Glomerular endothelial cell (primary cell): ENCODE results near the gene FOXS1. TPM values are rescaled to one million over a fixed set of nuclear protein-coding genes. Genes with fewer than 3 reads are reported as not detected.
"Not testable (repeated sequence)": the region's sequence is repeated elsewhere in the genome, so short reads cannot be mapped to it uniquely, and the experiment has no call there.

Experiments used
- DNase-seq: peaks from one replicate; pipeline ENCODE4 v3.0.0-alpha.2; 2011; ENCODE audit warnings: low read depth, low spot score; ENCODE audit errors: extremely low read depth
- total RNA-seq: library from RNA; depleted of rRNA; stranded (reverse); fragments of >200 nt; gene quantifications from 2 replicates; pipeline ENCODE4 v1.2.3, GENCODE V29; 2015

FOXS1 gene
- total RNA-seq, 1 donor from 2014 or later = 1.6 TPM

DNA sequence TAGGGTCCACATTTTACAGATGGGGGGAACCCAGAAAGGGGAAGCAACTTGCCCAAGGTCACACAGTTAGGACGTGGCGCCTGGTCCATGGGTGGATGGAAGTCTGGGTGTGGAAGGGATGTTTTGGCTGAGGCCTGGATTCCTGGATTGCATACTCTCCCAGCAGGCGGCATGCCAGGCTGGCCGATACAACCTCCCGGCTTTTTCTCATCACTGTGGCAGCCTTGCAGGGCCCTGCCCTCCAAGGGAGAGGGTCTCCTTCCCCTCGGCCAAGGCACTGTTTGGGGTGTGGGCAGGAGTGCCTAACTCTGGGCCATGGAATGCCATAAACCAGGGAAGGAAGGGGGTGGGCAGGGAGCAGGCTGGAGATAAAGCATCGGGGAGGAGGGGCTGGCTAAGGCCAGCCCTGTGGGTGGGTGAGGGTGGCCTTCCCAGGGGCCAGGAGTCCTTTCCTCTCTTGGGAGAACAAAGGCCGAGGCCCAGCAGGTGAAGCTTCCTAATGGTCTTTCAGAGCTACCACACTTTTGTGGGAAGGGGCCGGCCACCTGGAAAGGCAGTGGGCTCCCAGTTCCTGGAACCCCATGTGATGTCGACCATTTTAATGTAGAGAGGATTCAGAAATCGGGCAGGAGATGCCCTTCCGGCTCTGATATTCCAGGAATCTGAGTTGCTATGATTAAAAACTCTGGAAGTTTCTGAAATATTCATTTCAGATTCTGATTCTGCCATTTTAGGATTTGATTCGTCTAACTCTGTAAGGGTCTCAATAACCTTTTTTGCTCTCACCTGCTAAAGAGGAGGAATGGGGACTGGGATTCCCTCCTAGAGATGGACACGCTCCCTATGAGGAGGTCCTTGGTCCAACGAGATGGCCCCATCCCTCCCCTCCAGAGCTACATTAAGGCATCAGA lies 4.2 kb downstream of the FOXS1 start:
- no peak for DNase-seq

DNA sequence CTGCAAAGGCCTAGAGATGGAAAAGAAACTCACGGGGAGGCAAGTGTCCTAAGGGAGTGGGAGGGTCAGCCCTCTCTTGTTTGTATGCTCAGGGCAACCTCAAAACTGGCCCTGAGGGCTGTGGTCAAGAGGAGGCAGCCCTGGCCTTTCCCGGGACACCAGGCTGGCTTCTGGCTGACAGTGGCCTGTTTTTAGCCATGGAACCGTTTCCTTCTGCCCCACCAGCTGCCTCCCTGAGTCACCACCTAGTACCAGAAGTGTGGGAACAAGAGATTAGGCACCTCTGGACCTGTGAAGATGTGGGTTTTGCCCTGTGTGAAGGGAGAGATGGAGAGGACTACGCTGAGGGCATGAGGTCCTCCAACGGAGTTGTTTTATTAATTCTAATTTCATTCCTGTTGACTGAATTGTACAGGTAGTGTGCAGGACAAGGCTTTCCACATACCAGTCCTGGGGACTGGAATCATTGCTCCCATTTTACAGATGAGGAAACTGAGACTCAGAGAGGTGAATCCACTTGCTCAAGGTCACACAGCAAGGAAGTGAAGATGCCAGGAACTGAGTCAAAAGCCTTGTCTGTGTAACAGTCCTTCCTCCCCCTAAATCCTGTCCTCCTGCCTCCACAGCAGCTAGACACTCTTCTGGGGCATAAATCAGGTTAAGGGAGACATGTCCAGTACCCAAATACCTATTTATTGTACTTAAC lies 5.5 kb downstream of the FOXS1 start:
- no peak for DNase-seq

DNA sequence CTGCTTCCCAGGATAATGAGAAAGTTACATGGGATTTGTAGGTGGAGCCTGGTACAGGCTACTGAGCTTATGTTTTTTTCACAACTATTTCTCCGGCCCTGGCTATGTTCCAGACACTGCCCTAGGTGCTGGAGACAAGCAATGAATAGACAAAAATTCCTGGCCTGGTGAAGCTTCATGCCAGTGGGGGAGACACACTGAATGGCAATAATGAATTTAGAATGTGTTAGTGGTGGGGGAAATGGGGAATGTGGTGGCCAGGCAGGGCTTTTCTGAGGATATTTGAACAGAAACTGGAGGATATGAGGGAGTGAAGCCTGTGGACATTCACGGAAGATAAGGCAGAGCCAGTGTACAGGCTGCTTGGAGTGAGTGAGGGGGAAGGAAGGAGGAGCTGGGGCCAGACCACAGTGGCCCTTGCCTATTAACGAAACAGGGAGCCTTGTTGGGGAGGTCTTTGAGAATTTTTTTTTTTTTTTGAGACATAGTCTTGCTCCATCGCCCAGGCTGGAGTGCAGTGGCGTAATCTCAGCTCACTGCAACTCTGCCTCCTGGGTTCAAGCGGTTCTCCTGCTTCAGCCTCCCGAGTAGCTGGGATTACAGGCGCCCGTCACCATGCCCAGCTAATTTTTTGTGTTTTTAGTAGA lies 6.6 kb downstream of the FOXS1 start:
- no peak for DNase-seq

DNA sequence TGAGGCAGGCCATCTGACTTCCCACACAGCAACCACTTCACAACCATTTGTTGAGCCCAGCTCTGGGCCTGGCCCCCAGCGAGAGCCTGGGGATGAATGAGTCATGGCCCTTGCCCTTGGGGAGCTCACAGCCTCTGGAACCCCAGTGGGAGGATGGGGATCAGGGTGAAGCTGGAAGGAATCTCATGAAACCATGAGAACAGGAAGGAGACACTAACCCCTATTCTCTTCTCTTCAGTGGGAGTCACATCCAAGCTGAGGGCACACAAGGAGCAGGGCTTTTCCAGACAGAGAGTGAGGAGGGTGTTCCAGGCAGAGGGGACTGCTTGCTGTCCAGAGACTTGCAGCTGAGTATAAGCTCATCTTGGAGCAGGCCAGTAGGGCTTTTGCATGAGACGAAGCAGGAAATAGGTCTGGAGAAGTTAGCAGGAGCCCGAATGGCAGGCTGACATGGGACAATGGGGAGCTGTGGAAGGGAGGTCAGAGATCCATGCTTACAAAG lies 7.5 kb downstream of the FOXS1 start:
- DNase-seq = no peak

DNA sequence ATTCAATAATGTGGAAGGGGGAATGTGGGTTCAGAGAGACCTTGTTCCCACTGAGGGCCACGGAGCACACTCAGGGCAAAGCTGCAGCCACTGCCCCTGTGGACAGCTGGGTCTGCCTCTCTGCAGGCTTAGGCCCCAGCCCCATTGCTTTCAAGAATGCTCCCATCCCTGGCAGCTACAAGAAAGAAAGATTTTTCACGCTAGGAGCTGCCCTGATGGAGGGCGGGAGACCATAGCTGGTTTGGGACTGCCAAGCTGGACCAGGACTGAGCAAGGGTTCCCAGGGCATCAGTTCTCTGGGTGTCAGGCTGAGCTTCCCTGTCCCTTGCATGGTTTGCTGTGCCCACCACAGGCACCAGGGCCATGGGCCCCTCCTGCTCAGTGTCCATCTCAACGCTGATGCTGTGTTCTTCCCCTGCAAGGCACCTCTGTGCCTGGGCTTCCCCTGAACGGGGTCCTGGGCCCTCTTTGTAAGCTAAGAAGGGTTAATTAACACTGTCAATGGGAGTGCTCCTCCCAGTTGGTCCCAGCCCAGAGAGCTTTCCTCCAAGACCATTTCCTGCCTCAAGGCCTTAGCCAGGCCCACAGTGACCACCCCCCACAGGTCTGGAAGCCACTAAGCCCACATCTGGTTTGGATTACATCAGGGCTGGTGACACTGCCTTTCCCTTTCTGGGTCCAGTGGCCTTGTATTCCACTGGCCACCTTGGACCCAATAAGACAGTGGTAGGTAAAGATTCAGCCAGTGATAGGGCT lies 8.4 kb downstream of the FOXS1 start:
- DNase-seq = no peak

DNA sequence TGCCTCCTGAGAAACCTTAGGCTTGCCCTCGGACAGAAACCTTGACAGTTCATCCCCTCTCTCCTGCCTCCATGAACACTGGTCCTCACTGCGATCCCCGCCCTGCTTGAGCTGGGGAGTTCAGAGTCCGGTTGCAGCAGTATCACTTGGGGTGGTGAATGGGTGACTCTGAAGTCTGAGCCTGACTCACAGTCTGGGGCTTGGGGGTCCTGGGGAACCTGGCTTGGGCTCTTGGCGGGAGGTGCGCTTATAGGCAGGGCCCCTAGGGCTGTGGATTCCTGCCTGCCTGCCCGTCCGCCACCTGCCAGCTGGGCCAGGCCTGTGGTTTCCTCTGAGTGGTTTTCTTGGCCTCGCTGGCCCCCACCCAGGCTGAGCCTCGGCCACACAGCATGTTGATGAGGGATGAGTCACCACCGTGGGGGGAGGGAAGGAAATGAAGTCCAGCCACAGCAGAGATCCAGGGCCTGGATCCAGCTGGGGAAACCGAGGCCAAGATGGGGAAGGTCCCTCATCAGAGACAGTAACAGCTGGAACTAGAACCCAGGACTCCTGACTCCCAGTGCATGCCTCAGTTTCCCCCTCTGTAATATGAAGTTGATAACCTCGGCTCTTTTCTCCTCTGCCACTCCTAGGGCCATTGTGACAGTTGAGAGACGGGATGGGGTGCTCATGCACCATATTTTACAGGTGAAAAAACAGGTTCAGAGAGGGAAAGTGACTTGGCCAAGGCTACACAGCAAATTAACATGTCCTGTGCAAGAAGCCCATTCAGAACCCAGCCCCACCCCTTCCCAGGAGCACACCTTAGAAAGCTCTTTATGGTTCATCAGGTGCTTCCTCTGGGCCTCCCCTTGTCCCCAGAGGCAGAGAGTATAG lies 9.2 kb downstream of the FOXS1 start:
- no peak for DNase-seq

DNA sequence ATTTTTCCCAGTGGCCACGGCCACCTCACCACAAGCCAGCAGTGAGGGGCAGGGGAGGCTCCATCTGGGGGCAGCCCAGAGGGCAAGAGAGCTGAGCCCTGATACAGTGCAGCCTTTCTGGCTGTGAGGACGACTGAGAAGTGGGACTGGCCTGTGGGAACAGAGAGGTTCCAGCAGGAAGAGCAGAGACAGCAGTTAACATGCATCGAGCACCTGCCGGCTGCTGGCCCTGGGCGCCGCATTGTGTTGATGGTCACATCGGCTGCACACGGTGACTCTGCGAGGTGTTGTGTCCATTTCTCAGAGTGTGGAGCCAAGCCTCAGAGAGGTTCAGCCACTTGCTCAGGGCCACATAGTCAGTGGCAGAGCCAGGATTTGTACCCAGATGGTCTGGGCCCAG lies 9.8 kb downstream of the FOXS1 start:
- no peak for DNase-seq

DNA sequence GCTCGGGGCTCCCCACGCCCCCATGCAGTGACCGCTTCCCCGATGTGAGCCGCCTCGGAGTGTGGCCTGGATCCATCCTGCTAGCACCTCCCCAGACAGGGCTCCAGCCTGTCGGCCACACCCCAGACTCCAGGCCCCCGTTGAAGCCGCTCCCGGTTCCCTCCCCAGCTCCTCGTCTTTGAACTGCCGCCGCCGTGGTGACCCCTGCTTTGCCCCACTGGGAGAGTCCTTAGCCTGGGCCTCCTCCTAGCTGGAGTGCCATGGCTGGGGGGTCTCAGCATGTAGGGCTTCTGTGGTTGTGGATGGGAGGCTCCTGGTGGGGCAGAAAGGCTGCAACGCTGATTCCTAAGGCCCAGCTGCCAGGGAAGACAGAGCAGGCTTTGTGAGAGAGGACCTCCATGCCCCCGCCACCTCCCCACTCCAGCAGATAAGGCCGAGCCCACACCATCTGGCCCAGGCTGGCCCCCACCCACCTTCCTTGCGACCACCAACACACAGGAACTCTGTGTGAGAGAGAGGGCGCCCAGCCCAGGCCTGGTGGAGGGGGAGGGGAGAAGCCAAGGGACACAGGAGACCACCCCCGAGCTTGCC lies 11.4 kb downstream of the FOXS1 start:
- no peak for DNase-seq

DNA sequence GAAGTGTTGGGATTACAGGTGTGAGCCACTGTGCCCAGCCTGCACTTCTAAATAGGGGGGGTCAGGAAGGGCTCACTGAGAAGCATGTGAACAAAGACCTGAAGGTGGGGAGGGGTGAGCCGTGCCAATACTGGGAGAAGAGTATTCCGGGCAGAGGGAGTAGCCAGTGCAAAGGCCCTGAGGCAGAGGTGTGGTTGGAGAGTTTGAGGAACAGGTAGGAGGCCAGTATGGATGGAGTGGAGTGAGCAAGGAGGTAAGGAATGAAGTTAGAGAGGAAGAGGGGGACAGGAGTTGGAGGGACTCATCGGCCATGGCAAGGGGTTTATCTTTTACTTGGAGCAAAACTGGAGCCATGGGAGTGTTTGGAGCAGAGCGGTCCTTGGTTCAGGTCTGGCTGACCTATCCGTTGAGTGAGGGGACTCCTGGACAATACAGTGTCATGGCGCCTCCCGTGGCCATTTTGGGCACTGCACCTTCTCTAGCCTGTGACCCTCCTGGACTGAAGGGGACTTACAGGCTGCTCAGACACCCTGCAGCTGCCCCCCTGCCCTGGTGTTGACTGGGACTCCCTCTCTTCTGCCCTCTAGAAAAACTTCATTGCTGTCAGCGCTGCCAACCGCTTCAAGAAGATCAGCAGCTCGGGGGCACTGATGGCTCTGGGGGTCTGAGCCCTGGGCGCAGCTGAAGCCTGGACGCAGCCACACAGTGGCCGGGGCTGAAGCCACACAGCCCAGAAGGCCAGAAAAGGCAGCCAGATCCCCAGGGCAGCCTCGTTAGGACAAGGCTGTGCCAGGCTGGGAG lies 12.1 kb downstream of the FOXS1 start:
- DNase-seq = no peak

DNA sequence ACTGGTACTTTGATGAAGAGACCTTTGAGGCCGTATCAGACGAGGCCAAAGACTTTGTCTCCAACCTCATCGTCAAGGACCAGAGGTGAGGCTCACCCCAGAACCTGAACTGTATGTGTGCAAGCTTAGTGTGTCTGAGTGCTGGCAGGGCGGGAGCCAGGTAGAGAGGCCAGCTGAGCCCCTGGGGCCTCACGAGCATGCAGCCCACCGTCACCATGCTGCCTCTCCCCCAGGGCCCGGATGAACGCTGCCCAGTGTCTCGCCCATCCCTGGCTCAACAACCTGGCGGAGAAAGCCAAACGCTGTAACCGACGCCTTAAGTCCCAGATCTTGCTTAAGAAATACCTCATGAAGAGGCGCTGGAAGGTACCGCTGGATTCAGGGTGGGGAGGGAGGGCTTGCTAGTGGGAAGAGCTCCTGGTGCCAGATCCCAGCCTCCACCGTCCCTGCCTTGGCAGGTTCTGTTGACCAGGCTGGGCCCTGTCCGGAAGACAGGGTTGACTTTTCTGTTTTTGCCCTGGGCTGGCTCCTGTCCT lies 13.6 kb downstream of the FOXS1 start:
- DNase-seq = no peak

DNA sequence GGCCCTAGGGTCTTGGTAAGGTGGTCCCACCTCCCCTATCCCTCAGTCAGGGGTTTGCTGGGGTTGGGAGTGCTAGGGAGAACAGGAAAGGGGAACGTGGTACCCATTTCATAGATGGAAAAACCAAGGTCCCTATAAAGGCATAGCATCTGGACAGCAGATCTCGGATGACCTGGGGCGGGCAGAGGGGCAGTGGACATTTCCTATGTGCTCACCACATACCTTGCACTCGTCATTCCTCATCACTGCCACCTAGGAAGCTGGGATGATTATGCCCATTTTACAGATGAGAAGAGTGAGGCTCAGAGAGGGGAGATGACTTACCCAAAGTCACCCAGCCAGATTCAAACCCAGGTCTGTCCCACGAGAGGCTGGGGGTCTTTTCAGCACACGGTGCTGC lies 14.2 kb downstream of the FOXS1 start:
- DNase-seq = no peak

DNA sequence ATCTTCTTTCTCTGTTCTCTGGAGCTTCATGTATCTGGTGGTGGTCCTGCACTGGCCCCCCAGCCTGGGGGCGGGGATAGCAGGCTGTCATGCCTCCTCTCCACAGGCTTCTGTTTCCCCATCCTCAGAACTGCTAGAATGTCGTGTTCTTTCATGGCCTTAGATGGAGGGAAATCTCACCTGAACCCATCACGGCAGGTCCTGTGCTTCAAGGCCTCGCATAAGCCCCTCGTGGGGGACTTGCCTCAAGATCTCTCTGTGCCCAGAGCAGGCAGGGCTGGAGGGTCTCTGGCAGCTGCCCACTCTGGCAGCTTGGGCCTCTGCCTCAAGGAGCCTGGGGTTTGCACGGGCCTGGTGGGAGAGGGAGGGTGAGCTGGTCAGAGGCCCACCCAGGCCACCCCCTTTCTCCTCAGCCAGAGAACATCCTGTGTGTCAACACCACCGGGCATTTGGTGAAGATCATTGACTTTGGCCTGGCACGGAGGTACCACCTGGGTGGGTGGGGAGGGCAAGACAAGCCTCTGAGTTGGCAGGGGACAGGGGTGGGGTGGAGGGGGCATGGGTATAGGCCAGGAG lies 14.9 kb downstream of the FOXS1 start:
- no peak for DNase-seq

DNA sequence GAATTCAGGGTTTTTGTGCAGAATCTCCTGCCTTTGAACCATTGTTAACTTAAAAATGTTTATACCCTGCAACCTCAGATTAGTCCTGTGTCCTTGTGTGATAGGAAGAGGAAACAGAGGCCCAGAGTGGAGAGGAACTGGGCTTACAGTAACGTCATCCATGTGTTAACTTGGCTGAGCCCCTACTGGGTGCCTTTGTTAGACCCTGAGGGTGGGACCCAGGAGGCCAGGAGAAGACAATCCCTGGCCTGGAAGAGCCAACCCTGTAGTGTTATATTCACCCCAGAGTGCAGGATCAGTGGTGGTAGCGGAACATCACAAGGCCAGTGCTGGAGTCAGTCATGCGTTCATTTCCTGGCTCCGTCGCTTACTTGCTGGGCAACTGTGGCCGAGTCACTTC lies 15.7 kb downstream of the FOXS1 start:
- no peak for DNase-seq

DNA sequence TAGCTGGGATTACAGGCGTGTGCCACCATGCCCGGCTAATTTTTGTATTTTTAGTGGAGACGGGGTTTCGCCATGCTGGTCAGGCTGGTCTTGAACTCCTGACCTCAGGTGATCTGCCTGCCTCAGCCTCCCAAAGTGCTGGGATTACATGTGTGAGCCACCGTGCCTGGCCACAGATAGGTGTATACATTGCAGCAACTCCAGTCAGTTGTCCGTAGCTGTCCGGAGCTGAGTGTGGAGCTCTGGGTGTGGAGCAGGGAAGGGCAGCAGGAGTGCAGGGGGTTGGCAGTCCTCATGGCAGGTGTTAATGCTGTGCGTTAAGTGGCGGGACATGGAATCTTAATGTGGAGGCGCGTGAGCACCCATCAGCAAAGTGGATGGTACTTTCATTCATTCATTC lies 17.4 kb downstream of the FOXS1 start:
- DNase-seq = not testable (repeated sequence)

DNA sequence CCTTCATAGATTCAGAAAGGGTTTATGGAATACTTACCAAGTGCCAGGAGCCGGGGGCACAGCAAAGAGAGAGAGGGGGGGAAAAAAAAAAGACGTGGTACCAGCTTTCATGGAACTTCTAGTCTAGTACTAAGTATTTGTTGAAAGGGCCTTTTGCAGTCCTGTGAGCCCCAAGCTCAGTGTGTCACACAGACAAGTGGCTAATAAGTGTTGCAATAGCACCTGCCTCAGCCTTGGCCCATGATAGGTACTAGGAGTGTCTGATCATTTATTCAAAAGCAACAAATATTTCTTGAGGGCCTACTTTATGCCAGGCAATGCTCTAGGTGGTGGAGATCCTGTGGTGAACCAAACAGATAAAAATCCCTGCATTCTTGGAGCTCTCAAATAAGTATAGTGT lies 18.3 kb downstream of the FOXS1 start:
- DNase-seq = no peak

DNA sequence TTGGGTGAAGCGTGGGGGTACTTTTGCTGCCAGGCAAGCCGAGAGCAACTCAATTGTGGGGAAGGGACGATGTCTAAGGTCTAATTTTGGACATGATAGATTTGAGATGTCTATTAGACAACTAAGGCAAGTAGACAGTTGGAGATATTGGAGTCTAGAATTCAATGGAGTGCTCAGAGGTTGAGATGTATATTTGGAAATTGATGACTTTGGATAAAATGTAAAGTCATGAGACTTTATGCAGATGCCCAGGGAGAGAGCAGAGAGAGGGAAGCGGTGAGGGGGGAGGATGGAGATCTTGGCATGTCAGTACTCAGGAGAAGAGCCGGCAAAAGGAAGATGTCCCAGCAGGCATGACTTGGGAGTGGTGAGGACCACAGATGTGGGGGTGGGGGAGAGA lies 19.3 kb downstream of the FOXS1 start:
- DNase-seq = no peak

DNA sequence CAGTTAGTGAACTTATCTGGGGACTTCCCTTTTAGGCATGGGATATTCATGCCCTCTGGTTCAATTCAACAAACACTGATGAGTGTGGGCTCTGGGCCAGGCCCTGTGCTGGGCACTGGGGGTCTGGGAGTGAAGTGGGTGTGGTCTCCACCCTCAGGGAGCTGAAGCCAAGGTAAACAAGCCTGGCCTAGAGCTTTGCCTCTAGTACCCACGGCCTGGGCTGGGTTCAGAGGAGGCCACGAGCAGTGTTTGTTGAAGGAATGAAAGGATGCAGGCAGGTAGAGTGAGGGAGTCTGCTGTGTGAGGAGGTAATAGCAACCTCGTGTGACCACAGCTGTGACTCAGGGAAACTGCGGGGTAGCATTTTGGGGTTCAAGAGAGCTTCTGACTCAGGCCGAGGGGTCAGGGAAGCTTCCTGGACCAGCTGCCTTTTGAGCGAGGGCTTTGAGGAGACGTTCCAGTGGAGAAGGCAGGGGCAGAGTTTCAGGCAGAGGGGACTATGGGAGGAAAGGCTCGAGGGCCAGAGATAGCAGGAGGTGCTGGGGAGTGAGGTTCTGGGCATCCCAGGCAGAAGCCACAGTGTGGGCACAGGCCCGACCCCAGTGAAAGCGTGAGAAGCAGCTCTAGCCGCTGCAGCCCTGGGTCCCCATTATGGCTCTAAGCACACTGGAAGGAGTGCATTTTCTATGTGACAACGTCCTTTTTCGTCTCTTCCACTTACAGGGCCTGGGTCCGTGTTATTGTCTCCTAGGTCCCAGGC lies 20.7 kb downstream of the FOXS1 start:
- no peak for DNase-seq
